Naive thymus-derived CD4-positive, alpha-beta T cell (primary cell): ENCODE results near the gene DNAI7. TPM values are rescaled to one million over a fixed set of nuclear protein-coding genes. Genes with fewer than 3 reads are reported as not detected.

Source experiments
- ATAC-seq: fragments of 150-1000 bp; cut with Tn5 transposase; 2 replicates; pipeline ENCODE4 v1.10.0; 2021; ENCODE audit warnings: mild to moderate bottlenecking, moderate library complexity
- CTCF ChIA-PET: fragments of 350-600 bp; sonication (Branson Sonifier 250); formaldehyde crosslinking; loops from one replicate; lab custom pipeline; 2021; ENCODE audit warnings: antibody characterized with exemption; lab: Charles Lee
- POLR2A ChIA-PET: fragments of 350-600 bp; sonication (Branson Sonifier 250); formaldehyde crosslinking; loops from one replicate; lab custom pipeline; 2021; ENCODE audit warnings: antibody characterized with exemption, inconsistent platforms; lab: Charles Lee
- DNase-seq, 9 donors: peaks; one replicate each; pipeline versions ENCODE4 v3.0.0 to v3.0.0-alpha.2; 2020 to 2022; ENCODE audit warnings: mixed read lengths in 1 of 9
- H3K27ac ChIP-seq: one replicate; pipeline ENCODE4 v1.7.0; 2013; ENCODE audit warnings: mild to moderate bottlenecking, low read depth, low read length, moderate library complexity
- H3K27me3 ChIP-seq, 2 donors: one replicate each; pipeline ENCODE4 v1.7.0; 2013; ENCODE audit warnings: low read length in 2 of 2, mild to moderate bottlenecking in 2 of 2, moderate library complexity in 2 of 2; ENCODE audit not compliant: control insufficient read depth in 2 of 2, insufficient read depth in 2 of 2
- H3K36me3 ChIP-seq, 3 experiments: 1 replicate in 2 of 3; 2 replicates in 1 of 3; pipeline ENCODE4 v1.7.0; 2013; ENCODE audit warnings: low read length in 3 of 3, mild to moderate bottlenecking in 3 of 3, moderate library complexity in 1 of 3; ENCODE audit not compliant: insufficient read depth in 3 of 3, control insufficient read depth in 2 of 3
- H3K4me1 ChIP-seq, 2 donors: one replicate each; pipeline ENCODE4 v1.7.0; 2013; ENCODE audit warnings: low read length in 2 of 2, mild to moderate bottlenecking in 2 of 2, moderate library complexity in 1 of 2; ENCODE audit not compliant: control insufficient read depth in 2 of 2, insufficient read depth in 2 of 2
- H3K4me3 ChIP-seq: 2 replicates; pipeline ENCODE4 v1.7.0; 2013; ENCODE audit warnings: mild to moderate bottlenecking, low read length
- H3K9me3 ChIP-seq, 3 experiments: 1 replicate in 2 of 3; 2 replicates in 1 of 3; pipeline ENCODE4 v1.7.0; 2013; ENCODE audit warnings: low read length in 3 of 3; ENCODE audit not compliant: control insufficient read depth in 2 of 3
- H3K27ac Mint-ChIP-seq, 9 donors: one replicate each; pipeline ENCODE4 v1.8.0; 2020 to 2022; ENCODE audit warnings: mixed read lengths in 9 of 9, mild to moderate bottlenecking in 8 of 9, moderate library complexity in 5 of 9, inconsistent platforms in 2 of 9
- H3K27me3 Mint-ChIP-seq, 5 donors: one replicate each; pipeline ENCODE4 v1.8.0; 2021 to 2022; ENCODE audit warnings: mixed read lengths in 5 of 5, mild to moderate bottlenecking in 1 of 5
- H3K36me3 Mint-ChIP-seq, 5 donors: one replicate each; pipeline ENCODE4 v1.8.0; 2020 to 2022; ENCODE audit warnings: mixed read lengths in 5 of 5, mild to moderate bottlenecking in 3 of 5, inconsistent platforms in 1 of 5
- H3K4me1 Mint-ChIP-seq, 7 donors: one replicate each; pipeline ENCODE4 v1.8.0; 2020 to 2022; ENCODE audit warnings: mixed read lengths in 7 of 7, mild to moderate bottlenecking in 3 of 7, inconsistent platforms in 1 of 7
- H3K4me3 Mint-ChIP-seq, 10 donors: one replicate each; pipeline ENCODE4 v1.8.0; 2020 to 2022; ENCODE audit warnings: mild to moderate bottlenecking in 10 of 10, mixed read lengths in 10 of 10, moderate library complexity in 6 of 10, inconsistent platforms in 2 of 10
- H3K9me3 Mint-ChIP-seq, 11 donors: one replicate each; pipeline ENCODE4 v1.8.0; 2020 to 2022; ENCODE audit warnings: mixed read lengths in 11 of 11, mild to moderate bottlenecking in 4 of 11, inconsistent platforms in 1 of 11, moderate library complexity in 1 of 11
- intact Hi-C, 2 donors: fragments of 100-400 bp; cut with micrococcal nuclease; formaldehyde crosslinking; loops; one replicate each; pipeline ENCODE4 v1.15.1; 2023
- polyA plus RNA-seq, 2 donors: library from polyadenylated mRNA; unstranded; fragments of 300-500 nt; fragmentation: Illumina TruSeq; gene quantifications; one replicate each; pipeline ENCODE4 v1.2.3, GENCODE V29; 2021
- total RNA-seq, 6 experiments: library from RNA in 5 of 6; stranded (reverse) in 5 of 6; gene quantifications; 1 replicate in 5 of 6; 2 replicates in 1 of 6; pipeline ENCODE4 v1.2.3 and lab custom pipeline; 2021 to 2026

Gene DNAI7
- total and polyA plus RNA-seq, 7 experiments from 2014 or later: 0.34 to 0.72 (median 0.49) TPM; not detected in 2

- CTCF ChIA-PET: interaction anchor here (0.7 kb wide), 1 partner anchor 216 kb away, joined by 3 read pairs; no protein-coding TSS in a partner anchor
- Mint-ChIP-seq H3K36me3 (peaks cover 7 to 41% (median 26%) of the 10 kb centered on the region in 5 donors), H3K4me3 (no peak overlapping the region), H3K27ac (peak overlapping the region in 4 of 9 donors; percentile 6 to 38 (median 24)), H3K9me3 (no peaks in the 10 kb centered on the region), H3K4me1 (peaks cover 24 to 67% (median 38%) of the 10 kb centered on the region in 7 donors), H3K27me3 (no peaks in the 10 kb centered on the region)
- ATAC-seq (no peak), DNase-seq (no peak)
- no peaks in the 10 kb centered on the region for H3K27me3 ChIP-seq
- H3K27ac ChIP-seq: no peak overlapping the region
- peaks cover 0 to 25% (median 8%) of the 10 kb centered on the region in 3 experiments for H3K36me3 ChIP-seq
- POLR2A ChIA-PET: interaction anchor here (0.6 to 0.9 kb wide), 2 partner anchors 11 to 15 kb away, joined by 3 read pairs; partner anchors contain the start of gene KRAS
- H3K4me1 ChIP-seq: peaks cover 9 to 10% of the 10 kb centered on the region in 2 donors
- no peaks in the 10 kb centered on the region for H3K9me3 ChIP-seq
- intact Hi-C loops: no loop called here
- H3K4me3 ChIP-seq: no peak overlapping the region
These were observed 41.7 kb upstream of the DNAI7 start for GRCh38 chr12:25236626-25237025.

GRCh38 chr12:25236190-25236589, 41.2 kb upstream of the DNAI7 start:
- no peak overlapping the region for H3K4me3 Mint-ChIP-seq
- Histone ChIP-seq H3K4me1 (peaks cover 5 to 10% of the 10 kb centered on the region in 2 donors), H3K36me3 (peaks cover 0 to 25% (median 8%) of the 10 kb centered on the region in 3 experiments), H3K4me3 (no peak overlapping the region), H3K9me3 (no peaks in the 10 kb centered on the region), H3K27ac (no peak overlapping the region), H3K27me3 (no peaks in the 10 kb centered on the region)
- POLR2A ChIA-PET: interaction anchor here (0.9 kb wide), 1 partner anchor 11 kb away, joined by 3 read pairs; no protein-coding TSS in a partner anchor
- peaks cover 7 to 41% (median 26%) of the 10 kb centered on the region in 5 donors for H3K36me3 Mint-ChIP-seq
- intact Hi-C loops: no loop called here
- H3K4me1 Mint-ChIP-seq: peaks cover 24 to 62% (median 34%) of the 10 kb centered on the region in 7 donors
- H3K9me3 Mint-ChIP-seq: no peaks in the 10 kb centered on the region
- H3K27ac Mint-ChIP-seq: no peak overlapping the region
- H3K27me3 Mint-ChIP-seq: no peaks in the 10 kb centered on the region
- CTCF ChIA-PET: interaction anchor here (0.7 kb wide), 1 partner anchor 216 kb away, joined by 3 read pairs; no protein-coding TSS in a partner anchor
- ATAC-seq (no peak), DNase-seq (no peak)

GRCh38 chr12:25213338-25213737, 18.4 kb upstream of the DNAI7 start:
- ATAC-seq: no peak
- no peaks in the 10 kb centered on the region for H3K27me3 Mint-ChIP-seq
- POLR2A ChIA-PET: interaction anchor here (1.3 kb wide), 1 partner anchor 18 kb away, joined by 6 read pairs; the partner anchor contains the start of genes DNAI7 and ETFRF1
- peaks cover 0 to 13% (median 9%) of the 10 kb centered on the region in 5 donors for H3K36me3 Mint-ChIP-seq
- no peak overlapping the region for H3K27ac ChIP-seq
- H3K4me3 ChIP-seq: no peak overlapping the region
- intact Hi-C loops: no loop called here
- H3K4me3 Mint-ChIP-seq: no peak overlapping the region
- no peaks in the 10 kb centered on the region for H3K27me3 ChIP-seq
- H3K9me3 Mint-ChIP-seq: no peaks in the 10 kb centered on the region
- peak overlapping the region in 1 of 9 donors; percentile 4 for H3K27ac Mint-ChIP-seq
- no peaks in the 10 kb centered on the region for H3K9me3 ChIP-seq
- peaks cover 0 to 31% (median 6%) of the 10 kb centered on the region in 7 donors for H3K4me1 Mint-ChIP-seq
- CTCF ChIA-PET: interaction anchor here (0.7 kb wide), 1 partner anchor 221 kb away, joined by 3 read pairs; no protein-coding TSS in a partner anchor
- no peak for DNase-seq
- H3K4me1 ChIP-seq: peaks cover 0 to under 1% of the 10 kb centered on the region in 2 donors
- peaks cover 0 to 4% (median 0%) of the 10 kb centered on the region in 3 experiments for H3K36me3 ChIP-seq

- no peak overlapping the region for H3K27ac ChIP-seq
- intact Hi-C loops: no loop called here
- ChIA-PET POLR2A (interaction anchor here (0.7 to 1.1 kb wide), 4 partner anchors 11 to 94 kb away, joined by 3 read pairs; no protein-coding TSS in a partner anchor), CTCF (interaction anchor here (1.0 kb wide), 1 partner anchor 10 kb away, joined by 3 read pairs; no protein-coding TSS in a partner anchor)
- H3K4me1 Mint-ChIP-seq: peaks cover 0 to 30% (median under 1%) of the 10 kb centered on the region in 7 donors
- no peaks in the 10 kb centered on the region for H3K27me3 Mint-ChIP-seq
- ATAC-seq: no peak
- no peaks in the 10 kb centered on the region for H3K9me3 ChIP-seq
- no peak overlapping the region for H3K4me3 ChIP-seq
- H3K36me3 ChIP-seq: peaks cover 0 to 24% (median 0%) of the 10 kb centered on the region in 3 experiments
- peaks cover 0 to 19% (median 7%) of the 10 kb centered on the region in 5 donors for H3K36me3 Mint-ChIP-seq
- H3K9me3 Mint-ChIP-seq: no peaks in the 10 kb centered on the region
- H3K27ac Mint-ChIP-seq: peak overlapping the region in 1 of 9 donors; percentile 78
- H3K4me3 Mint-ChIP-seq: no peak overlapping the region
- DNase-seq: no peak
- H3K4me1 ChIP-seq: no peaks in the 10 kb centered on the region
- H3K27me3 ChIP-seq: no peaks in the 10 kb centered on the region
These were observed 13.6 kb upstream of the DNAI7 start for GRCh38 chr12:25208554-25208953.

- H3K36me3 ChIP-seq: peaks cover 0 to 24% (median 0%) of the 10 kb centered on the region in 3 experiments
- no peaks in the 10 kb centered on the region for H3K27me3 ChIP-seq
- no peaks in the 10 kb centered on the region for H3K27me3 Mint-ChIP-seq
- peak overlapping the region in 1 of 9 donors; percentile 12 for H3K27ac Mint-ChIP-seq
- no peaks in the 10 kb centered on the region for H3K9me3 ChIP-seq
- ChIA-PET CTCF (interaction anchor here (1.0 kb wide), 1 partner anchor 10 kb away, joined by 3 read pairs; no protein-coding TSS in a partner anchor), POLR2A (interaction anchor here (1.2 kb wide), 1 partner anchor 10 kb away, joined by 3 read pairs; no protein-coding TSS in a partner anchor)
- no peak overlapping the region for H3K27ac ChIP-seq
- DNase-seq (no peak), ATAC-seq (no peak)
- no peaks in the 10 kb centered on the region for H3K9me3 Mint-ChIP-seq
- peaks cover 0 to 23% (median 11%) of the 10 kb centered on the region in 5 donors for H3K36me3 Mint-ChIP-seq
- H3K4me3 Mint-ChIP-seq: no peak overlapping the region
- intact Hi-C loops: no loop called here
- no peaks in the 10 kb centered on the region for H3K4me1 ChIP-seq
- peaks cover 4 to 36% (median 6%) of the 10 kb centered on the region in 7 donors for H3K4me1 Mint-ChIP-seq
- no peak overlapping the region for H3K4me3 ChIP-seq
These were observed 12.9 kb upstream of the DNAI7 start for GRCh38 chr12:25207846-25208245.

GRCh38 chr12:25207411-25207810, 12.5 kb upstream of the DNAI7 start:
- Mint-ChIP-seq H3K27me3 (no peaks in the 10 kb centered on the region), H3K4me3 (no peak overlapping the region), H3K4me1 (peaks cover 6 to 40% (median 8%) of the 10 kb centered on the region in 7 donors), H3K36me3 (peaks cover 0 to 25% (median 11%) of the 10 kb centered on the region in 5 donors), H3K27ac (peak overlapping the region in 2 of 9 donors; percentile 12 to 47), H3K9me3 (no peaks in the 10 kb centered on the region)
- no peaks in the 10 kb centered on the region for H3K9me3 ChIP-seq
- DNase-seq (no peak), ATAC-seq (no peak)
- H3K27me3 ChIP-seq: no peaks in the 10 kb centered on the region
- CTCF ChIA-PET: no interaction called here
- POLR2A ChIA-PET: interaction anchor here (1.2 to 1.4 kb wide), 2 partner anchors 9 to 180 kb away, joined by 3 to 4 read pairs; no protein-coding TSS in a partner anchor
- no peaks in the 10 kb centered on the region for H3K4me1 ChIP-seq
- no peak overlapping the region for H3K27ac ChIP-seq
- intact Hi-C loops: no loop called here
- peaks cover 0 to 24% (median 0%) of the 10 kb centered on the region in 3 experiments for H3K36me3 ChIP-seq
- no peak overlapping the region for H3K4me3 ChIP-seq
